GM19467 (cell line): ENCODE data around the gene NLRP8.
"Not testable (repeated sequence)": the region's sequence is repeated elsewhere in the genome, so short reads cannot be mapped to it uniquely, and the experiment has no call there.

Experiments
- ATAC-seq: cut with Tn5 transposase; IDR thresholded peaks from one replicate; pipeline ENCODE4 v1.9.1; 2021; ENCODE audit warnings: mild to moderate bottlenecking, moderate library complexity; ENCODE audit not compliant: unreplicated experiment

Gene NLRP8

DNA sequence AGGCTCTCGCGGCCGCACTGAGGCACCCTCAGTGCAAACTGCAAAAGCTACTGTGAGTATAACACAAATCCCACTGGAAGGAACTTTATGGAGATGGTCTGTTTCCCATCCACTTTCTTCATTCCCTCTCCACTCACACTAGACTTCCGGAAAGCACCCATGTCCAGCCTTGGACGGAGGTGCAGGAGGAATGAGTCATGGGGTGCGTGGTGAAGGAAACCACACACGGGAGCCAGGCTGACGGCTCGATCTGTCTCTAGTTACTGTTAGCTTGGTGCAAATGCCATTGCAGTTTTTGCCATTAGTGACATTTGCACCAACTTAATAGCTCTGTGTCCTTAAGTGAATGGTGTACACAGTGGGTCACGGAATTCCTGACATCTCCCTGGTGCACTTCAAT lies 14.6 kb downstream of the NLRP8 start:
- ATAC-seq, result no peak

DNA sequence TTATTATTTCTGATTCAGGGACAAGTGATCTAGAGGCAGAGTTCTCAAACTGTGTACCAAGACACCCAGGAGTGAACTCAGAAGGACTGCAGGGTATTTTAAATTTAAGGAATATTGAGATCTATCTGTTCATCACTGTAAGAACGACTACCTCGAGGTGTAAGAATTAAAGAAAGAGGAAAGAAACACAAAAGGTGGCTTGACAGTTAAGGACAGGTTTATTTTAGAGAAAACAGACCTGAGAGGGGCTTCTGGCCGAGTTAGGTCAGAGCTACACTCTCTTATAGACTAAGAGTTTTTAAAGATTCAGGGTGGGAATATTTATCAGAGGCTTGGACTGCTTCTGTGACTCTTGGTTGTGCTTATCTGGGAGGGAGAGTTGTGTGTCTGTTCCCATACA lies 26.4 kb downstream of the NLRP8 start:
- no peak for ATAC-seq

DNA sequence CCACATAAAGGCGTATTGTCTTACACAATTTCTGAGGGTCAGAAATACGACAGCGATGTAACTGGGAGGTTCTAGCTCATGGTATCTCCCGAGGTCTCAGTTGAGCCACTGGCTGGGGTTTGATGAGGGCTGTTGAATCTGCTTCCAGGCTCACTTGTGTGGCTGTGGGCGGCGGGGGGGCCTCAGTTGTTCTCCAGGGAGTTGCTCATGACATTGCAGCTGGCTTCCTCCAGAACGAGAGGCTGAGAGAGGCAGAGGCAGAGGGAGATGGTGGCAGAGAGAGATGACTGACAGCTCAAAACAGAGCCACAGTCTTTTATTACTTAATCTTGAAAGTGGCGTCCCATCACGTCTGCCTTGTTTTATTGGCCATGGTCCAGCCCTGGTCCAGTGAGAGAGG lies 32.8 kb downstream of the NLRP8 start:
- no peak for ATAC-seq

DNA sequence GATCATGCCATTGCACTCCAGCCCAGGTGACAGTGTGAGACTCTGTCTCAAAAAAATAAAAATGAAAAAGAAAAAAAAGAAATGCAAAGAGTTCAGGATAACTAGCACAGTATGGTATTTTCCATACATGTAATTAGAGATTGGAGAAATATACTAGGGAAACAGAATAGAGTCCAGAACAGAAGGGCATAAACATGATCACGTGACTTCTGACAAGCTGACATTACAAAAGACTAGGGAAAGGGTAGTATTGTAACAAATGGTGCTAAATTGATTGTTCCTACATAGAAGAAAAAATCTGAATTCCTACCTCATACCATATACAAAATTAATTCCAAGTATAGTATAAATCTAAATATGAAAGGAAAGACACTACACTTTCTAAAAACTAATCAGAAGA lies 37.6 kb downstream of the NLRP8 start:
- ATAC-seq, result no peak

GRCh38 chr19:55986487-55986886 lies 38.9 kb downstream of the NLRP8 start, which contains the start of gene NLRP5:
Gene NLRP5 (plus strand): TSS chr19:55986775.
- no peak for ATAC-seq

DNA sequence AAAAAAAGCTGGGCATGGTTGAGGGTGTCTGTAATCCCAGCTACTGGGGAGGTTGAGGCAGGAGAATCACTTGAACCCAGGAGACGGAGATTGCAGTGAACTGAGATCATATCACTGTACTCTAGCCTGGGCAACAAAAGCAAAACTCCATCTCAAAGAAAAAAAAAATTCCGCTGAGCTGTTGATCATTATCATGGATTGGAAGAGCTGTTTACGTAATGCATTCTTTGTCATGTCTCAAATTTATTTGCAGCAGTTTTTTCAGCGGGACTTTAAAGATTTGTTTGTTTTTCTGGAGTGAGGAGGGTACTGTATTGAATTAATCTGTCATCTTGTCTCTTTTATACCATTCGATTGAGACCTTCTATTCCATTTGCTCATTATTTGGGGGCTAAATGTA lies 43.2 kb downstream of the NLRP8 start:
- no peak for ATAC-seq

- no peak for ATAC-seq
Observed at GRCh38 chr19:55993492-55993891, 45.9 kb downstream of the NLRP8 start.

- no peak for ATAC-seq
Observed at GRCh38 chr19:56014765-56015164, 67.1 kb downstream of the NLRP8 start.

DNA sequence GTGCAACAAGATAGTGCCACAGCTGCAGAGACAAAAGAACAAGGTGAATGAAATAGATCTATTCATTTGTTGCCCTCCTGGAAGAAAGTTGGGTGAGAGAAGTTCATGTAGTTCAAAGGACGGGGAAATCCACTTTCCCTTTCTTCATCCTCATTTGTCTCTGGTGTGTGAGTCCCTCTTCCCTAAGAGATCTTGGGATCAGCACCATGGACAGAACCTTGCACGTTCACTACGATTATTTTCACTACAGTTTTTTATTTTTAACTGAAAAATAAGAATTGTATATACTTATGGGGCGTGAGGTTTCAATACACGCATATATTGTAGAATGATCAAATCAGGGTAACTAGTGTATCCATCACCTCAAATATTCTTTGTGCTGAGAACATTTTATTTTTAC lies 68.1 kb downstream of the NLRP8 start:
- ATAC-seq, result no peak

GRCh38 chr19:56019325-56019724 lies 71.7 kb downstream of the NLRP8 start:
- not testable (repeated sequence) for ATAC-seq

GRCh38 chr19:56020355-56020975 lies 72.8 kb downstream of the NLRP8 start:
- not testable (repeated sequence) for ATAC-seq

DNA sequence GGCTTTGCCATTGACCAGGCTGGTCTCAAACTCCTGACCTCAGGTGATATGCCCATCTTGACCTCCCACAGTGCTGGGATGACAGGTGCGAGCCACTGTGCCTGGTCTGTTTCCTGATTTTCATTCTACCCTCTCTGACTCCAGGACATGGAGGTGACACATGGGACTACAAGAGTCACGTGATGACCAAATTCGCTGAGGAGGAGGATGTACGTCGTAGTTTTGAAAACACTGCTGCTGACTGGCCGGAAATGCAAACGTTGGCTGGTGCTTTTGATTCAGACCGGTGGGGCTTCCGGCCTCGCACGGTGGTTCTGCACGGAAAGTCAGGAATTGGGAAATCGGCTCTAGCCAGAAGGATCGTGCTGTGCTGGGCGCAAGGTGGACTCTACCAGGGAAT lies 79.1 kb downstream of the NLRP8 start:
- ATAC-seq, result no peak
